Measurements from ENCODE around the gene TJAP1.

DNA sequence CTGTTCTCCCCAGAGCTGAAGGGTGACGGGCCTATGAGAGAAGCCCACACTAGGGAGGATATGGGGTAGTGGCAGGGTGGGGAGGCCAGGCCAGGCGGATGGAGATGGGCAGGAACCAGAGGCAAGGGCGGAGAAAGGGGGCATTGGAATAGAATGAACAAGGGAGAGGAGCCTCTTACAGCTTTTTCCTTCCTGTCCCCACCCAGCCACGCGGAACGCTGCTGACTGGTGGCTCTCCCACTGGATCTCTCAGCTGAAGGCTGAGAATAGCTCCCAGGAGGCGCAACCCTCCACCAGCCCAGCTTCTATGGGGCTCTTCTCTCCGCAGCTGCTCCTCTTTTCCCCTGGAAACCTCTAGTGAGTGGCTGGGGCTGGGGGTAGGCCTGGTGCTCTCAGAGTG is 32.8 kb upstream of the TJAP1 start:
- no peak for TF ChIP-seq CTCF (IDR thresholded peaks at IDR 0.05)
- TF ChIP-seq POLR2A (IDR thresholded peaks at IDR 0.05), result no peak

Measured in adrenal gland (tissue), 5 donors.